Activated CD4-positive, alpha-beta T cell treated with anti-CD3 and anti-CD28 coated beads for 48 hours (primary cell): Measurements from ENCODE around the gene ZBP1.

Experiments used
- DNase-seq: peaks from one replicate; pipeline ENCODE4 v3.0.0-alpha.2; 2020

ZBP1 gene

DNA sequence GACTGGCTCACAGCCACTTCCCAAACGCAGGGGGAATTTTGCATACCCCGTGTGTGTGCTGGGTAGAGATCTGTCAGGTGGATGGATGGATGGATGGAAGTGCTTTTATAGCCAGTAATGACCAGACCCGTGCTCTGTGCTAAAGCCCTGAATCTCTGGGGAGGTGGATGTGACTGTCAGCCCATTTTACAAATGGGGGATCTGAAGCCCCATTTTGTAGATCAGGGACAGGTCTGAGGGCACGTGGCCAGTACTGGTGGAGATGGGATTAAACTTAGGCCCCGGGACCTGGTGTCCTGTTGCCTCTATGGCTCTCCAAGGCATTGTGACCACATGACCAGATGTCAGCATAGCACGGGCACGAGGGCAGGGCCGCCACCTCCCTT is 38.2 kb upstream of the ZBP1 start:
- no peak for DNase-seq

DNA sequence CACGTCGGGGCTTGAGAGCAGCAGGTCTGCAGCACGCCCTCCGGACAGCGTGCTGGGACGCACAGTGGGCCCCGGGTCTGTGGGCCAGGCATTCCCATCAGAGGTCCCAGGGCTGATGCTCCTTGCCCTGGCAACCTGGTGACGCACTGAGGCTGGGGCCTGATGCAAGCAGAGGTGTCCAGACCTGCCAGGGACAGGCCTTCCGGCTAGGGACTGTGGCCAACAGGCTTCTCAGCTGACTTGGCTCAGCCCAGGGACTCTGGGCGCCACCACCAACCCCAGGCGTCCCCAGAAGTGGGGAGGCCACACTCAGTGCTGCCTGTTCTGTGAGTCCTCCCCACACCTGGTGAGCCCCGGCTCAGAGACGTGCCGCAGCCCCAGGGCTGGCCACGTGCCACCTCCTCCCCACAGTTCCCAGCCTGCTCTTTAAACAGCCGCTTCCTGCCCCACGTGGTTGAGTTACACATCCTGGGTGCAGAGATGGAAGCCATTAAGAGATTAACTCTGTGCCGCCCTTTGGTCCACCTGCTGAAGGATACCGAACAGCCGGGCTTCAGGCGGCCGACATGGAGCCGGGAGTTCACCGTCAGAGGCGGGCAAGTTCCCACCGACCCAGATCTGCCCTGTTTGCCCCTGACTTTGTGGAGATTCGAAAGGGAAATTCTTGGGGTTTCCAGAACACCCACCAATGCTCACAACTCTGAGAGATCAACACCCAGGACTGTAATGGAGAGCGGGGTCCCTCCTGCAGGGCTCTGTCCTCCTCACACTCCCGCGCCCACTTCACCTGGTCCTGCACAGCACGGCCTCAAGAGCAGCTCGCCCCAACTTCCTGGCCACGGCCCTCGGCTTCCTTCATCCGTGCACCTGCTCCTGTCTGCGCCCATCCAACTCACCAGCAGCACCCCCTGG is 37.6 kb upstream of the ZBP1 start:
- DNase-seq = peak; percentile 42

DNA sequence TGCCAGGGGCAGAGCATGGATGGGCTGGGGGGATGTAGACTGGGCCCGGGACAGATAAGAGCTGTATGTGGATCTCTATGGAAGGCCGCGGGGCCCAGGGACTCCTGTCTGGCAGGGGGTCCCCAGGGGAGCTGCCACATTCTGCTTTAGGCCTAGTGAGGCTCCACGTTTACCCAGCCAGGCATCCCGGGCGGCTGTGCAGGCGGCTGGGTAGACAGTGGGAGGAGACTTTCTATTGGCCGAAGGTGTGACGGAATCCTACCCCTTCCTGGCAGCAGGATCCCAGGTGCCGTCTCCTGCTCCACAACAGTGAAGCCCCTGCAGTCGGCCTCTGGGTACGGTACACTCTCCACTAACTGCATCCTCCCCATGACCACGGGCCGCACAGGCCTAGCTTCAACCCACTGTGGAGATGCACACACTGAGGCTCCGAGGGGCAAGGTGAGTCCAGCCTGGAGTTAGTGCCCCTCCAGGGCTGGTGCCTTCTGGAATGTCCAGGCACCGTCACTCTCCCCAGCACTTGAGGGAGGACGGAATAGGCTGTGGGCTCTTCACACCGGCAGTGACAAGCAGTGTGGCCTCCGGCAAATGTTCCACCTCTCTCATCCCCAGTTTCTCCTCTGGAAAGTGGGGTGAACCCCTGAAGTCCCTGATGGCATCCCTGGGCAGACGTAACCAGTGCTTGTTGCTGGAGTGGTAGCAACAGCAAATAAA is 36.8 kb upstream of the ZBP1 start:
- DNase-seq = no peak

DNA sequence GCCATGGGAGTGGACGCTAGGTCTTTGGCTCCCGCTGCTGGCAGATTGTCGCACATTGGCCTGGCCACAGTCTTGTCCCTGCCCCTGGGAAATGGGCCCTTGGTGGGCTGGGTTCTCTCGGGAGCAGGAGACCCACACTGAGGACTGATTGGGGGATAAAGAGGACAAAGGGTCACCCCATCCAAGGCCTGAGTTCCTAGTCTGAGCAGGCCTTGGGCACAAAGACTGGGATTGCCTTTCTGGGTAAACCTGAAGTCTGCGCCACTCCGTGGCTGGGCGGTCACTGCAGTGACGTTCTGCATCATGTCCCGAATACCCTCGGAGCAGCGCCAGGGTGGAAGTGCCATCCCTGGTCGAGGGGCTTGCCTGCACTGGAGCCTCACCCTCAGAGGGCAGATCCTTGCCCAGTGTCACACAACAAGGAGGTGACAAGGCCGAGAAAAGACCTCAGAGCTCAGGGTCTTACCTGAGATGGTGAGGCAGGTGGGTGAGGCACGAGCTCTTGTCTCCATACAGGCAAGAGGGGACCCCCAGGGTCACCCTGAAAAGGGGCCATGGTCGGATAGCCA is 36.1 kb upstream of the ZBP1 start:
- no peak for DNase-seq

DNA sequence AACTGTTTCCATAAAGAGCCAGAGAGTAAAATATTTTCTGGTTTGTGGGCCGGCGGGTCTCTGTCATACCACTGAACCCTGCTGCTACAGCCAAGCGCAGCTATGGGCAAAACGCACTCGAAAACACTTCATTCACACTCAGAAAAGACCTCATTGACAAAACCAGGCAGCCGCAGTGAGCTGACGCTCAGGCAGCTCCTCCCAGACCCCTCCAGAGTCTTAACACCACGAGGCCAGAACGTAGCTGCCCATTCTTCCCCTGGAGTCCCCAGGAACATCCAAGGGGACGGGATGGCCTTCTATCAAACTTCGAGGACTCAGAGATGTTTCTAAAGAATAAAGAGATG is 35.6 kb upstream of the ZBP1 start:
- DNase-seq = no peak

DNA sequence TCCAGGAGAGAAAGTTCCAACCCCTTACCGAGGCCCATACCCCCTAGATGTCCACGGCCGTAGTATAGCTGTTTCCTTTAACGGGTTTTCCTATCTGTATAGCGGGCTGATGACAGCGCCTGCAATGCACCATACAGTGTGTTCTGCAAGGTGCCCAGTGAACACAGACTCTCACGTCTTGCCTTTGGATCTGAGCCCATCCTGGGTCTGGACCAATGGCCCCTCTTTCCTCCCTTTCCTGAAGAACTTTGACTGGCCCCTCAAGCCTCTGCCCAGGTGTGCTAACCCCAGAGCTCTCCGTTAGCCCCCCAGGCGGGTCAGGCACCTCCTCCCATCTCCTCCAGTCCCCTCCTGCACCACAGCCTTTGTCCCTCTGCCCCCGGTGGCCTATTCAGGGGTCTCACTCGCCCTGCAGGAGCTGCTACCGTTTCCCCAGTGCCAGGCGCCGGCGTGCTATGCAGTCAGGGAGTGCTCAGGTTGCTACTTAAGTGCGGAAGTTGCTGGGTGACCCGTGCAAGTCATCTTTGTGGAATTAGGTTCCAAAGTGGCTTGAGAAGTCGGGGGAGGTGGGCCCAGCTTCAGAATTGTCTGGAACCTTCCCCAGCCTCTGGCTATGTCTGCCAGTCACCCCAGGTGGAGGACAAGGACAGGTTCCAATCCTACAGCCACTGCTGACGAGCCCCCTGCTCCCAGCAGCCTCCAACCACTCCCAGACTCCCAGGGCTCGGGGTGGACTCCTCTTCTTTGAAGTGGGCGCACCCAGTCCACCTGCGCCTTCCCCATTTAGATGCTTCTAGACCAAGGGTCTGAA is 35.0 kb upstream of the ZBP1 start:
- DNase-seq = no peak

DNA sequence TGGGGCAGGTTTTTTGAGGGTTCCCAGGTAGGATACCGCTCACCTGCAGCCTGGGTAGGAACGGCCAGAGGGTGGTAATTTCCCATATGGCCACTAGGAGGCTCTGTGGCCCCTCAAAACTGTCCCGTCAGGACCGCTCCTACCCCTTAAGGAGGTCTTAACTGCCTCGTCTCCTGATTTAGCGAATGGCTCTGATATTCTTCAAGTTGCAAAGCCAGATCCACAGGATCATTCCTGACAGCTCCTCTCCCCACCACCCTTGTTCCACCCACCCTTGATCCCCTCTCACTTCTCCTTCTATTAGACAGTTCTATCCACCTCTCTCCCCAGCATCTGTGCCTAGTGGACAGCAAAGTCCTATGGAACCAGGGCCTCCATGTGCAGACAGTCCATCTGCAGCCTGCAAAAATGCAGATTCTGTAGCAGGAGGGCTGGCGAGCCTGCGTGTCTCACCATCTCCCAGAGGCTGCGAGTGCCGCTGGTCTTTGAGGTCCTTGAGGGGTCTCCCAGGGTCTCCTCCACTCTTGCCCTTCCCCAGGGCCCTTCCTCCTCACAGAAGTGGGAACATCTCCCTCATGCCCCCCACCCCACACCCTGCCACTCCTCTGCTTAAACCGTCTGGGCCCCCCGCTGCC is 34.3 kb upstream of the ZBP1 start:
- DNase-seq = peak; percentile 66

DNA sequence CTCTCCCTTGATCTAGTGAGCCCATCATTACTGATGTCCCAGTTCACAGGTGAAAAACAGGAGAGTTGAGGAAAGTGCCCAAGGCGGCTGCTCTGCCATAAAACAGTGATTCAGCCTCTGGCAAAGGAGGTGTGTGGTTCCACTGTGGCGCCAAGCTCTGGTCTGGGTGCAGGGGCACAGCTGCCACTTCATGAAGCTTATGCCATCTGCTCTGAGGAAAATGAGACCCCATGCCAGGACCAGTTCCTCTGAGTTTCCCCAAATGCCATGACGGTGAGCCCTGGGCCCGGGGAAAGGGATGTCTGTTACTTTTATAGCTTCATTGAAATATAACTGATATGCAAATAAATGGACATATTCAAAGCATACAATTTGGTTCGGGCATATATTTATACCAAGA is 33.7 kb upstream of the ZBP1 start:
- no peak for DNase-seq

DNA sequence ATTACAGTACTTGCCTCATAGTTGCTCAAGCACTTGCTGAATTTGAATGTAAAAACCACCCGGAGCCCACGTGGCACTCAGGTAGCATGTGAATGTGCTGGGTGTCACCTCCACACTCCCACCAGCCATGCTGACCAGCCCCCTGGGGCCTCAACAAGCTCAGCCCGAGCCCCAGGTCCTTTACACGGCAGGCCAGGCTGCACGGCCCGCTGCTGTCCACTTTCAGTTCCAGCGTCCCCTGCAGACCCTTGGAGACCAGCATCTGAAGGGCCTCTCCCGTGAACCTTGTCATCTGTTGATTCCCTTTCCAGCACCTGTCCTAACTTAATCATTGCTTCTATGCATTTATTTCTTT is 33.3 kb upstream of the ZBP1 start:
- DNase-seq = no peak

DNA sequence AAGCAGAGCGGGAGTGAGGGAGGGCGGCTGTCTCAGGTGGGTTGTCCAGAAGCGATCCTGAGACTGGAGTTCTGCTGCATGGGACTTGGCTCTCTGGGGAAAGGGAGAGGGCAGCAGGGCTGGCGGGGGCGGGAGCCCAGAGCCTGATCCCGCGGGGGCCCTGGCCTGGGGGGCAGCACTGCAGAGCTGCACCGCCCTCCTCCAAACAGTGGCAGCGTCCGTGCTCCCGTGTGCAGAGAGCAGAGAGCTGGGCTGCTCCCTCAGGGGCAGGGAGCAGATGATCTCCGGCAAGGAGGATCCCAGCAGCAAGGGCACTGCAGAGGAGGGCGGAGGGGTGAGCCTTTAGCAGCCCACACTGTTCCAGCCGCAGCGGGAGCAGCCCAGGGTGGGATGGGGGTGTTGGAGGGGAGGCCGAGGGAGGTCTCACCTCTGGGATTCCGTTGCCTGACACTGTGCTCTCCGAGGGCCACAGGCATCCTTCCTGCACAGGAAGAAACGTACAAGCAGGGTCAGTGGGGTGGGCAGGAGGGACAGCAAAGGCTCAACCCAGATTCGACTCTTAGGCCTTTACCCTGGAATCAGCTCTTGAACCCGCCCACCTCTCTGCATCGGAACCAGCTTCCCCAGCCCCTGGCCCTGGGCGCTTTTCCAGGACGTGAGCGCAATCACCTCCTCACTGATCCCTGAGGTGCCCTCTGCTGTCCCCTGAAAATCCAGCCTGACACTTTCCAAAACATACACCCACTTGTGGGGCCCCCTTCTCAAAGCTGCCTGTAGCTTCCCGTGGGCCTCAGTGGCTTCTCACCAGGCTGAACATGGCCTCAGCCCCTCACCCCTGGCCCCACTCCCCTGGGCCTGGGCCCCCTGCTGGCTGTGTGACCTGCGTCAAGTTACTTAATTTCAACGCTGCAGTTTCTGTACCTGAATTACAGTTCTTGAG is 32.6 kb upstream of the ZBP1 start:
- DNase-seq = no peak

DNA sequence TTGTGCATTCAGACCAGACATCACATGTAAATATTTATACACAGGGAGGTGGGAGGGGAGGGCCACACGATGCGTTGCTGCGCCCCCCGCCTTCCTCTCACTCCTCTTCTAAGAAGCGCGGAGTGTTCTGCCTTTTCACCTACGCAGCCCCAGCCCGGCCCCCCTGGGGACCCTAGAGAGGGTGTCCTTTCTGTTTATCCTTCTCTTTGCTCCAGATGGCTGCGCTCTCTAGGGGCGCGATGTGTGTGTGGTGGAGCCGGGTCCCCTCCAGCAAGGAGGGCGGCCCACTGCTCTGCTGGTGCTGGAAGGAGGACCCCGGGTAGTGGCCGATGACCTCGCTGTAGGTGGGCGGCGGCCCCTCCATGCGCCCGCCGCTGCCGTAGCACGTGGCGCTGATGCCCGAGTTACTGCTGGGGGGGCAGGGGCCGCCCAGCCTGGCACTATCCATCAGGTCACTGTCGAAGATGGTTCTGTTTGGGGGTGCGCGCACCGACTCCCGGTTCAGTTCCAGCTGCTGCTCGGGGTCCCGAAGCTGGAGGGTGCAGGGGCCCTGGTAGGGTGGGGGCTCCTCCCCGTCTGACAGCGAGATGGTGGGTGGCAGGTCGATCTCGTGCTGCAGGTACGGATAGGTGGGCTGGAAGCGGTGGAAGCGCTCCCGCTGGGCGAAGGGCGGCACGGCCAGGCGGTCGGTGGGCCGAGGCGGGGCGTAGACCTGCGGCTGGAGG is 31.8 kb upstream of the ZBP1 start:
- DNase-seq = no peak

DNA sequence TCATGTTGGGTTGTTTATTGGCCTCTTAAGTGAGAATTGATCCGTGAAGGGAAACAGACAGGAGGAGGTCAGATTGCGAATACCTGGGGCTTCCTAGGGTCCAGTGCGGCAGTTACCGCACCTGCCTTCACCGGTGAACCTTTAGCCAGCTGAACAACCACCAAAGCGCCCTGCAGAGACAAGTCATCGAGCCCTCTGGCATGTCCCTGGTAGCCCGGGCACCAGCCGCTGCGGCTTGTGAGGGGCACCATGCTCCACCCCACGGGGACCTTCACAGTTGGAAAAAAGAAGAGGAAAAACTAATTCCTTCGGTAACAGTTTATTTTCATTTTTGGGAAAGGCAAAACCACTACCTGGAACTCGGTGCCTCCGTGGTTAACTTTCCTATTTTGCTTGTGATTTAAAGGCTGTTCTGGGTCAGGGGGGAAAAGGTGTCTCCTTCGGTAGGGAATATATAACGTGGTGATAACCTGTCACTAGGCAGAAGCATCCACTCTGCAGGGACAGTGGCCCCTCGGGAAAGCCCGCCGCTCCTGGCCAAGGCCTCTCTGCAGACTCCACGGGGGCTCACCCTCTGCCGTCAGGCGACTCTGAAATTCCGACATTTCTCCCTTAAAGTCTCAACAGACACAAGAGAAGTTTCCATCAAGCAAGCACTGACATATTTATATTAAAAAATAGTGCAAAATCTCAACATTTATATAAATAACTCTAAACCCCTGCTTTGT is 30.7 kb upstream of the ZBP1 start:
- DNase-seq = no peak

DNA sequence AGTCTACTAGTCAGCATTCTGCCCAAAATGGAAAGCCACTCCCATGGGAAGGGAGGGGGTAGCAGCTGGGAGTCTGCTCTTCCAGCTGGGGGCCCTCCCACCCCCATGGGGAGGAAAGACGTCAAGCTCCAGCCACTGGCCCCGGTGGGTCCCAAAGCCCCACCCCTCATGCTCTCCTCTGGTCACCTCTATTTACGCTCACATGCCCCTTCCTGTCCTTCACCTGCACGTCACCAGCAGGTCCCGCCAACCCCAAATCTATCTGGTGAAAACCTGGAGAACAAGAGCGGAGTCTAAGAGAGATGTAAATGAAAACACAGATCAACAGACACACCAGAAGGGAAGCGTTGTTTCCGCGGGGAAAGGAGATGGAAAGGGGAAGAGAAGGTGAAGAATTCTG is 30.0 kb upstream of the ZBP1 start:
- no peak for DNase-seq

DNA sequence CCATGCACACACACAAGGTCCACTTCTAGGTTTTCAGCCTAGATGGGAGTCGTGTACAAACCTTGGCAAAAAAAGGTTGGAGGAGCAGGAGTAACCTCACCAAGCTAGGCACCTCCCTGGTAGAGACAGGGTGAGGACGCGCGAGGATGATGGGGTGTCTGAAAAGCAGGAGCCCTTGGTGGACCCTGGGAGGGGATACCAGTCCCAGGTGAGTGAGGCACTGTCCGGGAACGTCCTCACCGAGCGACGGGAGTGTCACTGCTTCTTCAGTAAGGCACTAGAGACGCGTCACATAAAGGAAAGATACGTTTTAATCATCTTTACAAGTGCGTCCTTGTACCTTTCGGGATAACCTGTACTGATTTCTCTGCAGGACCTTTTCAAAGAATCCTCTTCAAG is 29.4 kb upstream of the ZBP1 start:
- DNase-seq = no peak

DNA sequence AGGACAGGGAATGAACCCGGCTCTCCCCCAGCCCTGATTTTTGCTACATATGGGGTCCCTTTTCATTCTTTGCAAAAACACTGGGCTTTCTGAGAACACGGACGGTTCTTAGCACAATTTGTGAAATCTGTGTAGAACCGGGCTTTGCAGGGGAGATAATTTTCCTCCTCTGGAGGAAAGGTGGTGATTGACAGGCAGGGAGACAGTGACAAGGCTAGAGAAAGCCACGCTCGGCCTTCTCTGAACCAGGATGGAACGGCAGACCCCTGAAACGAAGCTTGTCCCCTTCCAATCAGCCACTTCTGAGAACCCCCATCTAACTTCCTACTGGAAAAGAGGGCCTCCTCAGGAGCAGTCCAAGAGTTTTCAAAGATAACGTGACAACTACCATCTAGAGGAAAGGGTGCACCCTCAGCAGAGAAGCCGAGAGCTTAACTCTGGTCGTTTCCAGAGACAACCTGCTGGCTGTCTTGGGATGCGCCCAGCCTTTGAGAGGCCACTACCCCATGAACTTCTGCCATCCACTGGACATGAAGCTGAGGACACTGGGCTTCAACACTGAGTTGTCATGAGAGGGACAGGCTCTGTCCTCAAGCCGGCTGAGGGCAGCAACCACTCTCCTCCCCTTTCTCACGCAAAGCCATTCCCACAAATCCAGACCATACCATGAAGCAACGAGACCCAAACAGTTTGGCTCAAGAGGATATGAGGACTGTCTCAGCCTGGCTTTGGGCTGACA is 28.8 kb upstream of the ZBP1 start:
- no peak for DNase-seq

DNA sequence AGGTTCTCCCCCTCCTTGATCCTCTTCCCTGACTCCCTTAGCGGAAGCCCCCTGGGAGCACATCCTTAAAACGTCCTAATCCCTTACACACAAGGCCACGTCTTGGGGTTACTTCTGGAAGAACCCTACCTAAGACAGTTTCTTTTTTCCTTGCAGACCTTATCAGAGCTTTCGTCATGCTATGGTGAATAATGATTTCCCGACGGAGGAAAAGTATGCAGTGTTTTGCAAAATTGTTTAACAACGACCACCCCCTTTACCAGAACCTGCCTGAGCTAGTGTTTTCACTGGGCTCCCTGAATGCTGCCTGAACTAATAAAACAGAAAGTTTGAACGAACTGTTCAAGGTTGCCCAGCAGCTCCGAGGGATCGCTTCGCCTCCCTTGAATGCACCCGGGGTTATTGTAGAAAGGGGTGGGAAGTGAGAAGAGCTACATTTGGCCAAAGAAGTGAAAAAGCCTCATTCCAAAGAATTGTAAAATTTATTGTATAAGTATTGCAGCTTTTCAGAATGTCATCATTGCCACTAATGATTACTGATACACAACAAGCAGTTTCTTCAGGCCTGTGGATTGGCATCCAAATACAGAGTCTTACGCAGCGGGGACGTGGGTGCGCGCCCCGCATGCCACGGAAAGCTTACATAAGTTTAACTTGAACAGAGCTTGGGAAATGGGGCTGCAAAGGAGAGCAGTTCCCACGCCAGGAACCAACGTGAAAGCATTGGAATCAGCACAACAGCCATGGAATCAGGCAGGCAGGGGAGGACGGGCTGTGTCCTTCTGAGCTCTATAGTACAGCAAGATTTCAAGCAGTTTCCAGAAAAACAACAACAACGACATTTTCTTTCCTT is 27.9 kb upstream of the ZBP1 start:
- no peak for DNase-seq

DNA sequence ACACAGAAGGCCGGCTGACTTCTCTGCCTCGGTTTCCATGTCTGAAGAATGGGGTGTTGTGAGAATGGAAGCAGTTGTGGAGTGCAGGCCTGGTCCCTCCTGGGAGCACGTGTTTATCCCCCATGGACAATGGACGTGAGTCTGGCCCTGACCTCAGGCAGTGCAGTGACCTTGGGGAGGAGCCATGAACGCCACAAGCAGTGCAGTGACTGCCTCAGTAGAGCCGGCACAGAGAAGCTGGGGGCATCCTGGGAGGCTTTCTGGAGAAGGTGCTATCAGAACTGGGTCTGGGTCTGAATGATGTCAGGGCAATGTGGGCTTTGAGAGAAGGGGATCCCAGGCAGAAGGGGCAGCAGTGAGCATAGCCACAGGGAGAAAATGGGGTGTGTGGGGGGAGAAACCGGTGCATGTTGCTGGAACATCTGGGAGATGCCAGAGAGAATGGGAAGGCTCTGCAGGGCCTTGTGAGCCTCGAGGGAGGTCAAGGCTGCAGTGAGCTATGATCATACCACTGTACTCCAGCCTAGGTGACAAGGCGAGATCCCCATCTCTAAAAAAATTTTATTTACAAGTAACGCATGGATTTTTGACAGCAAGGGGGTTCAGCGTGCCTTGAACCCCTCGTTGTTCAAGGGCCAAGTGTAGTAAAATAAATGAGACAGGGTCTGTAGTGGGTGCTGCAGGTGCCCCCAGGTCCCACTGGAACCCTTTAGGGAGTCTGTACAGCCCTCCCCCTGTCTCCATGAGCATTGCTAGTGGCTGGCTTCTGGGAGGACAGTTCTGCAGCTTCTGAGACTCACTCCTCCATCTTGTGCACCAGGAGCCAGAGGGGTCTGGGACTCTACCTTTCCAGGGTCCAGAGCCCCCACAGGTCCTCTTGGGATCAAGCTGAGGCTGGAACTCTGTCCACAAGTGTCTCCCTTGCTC is 27.0 kb upstream of the ZBP1 start:
- DNase-seq = no peak

DNA sequence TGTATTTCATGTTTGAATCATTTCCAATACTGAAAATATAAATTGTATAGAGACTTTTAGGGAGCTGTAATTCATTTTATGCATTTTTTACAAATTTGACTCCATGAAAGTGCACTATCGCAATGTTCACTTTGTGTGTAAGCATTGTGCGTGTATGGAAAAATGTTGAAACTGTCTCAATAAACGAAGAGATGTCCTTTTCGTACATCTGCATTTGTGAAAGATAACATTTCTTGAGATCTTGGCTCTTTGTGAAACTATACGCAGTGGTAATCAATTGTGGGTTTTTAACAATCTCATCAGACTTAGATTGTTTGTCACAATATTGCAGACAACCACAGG is 18.6 kb upstream of the ZBP1 start:
- DNase-seq = no peak
